HepG2 (cell line): ENCODE measurements around the gene PLCG1. TPM values are rescaled to one million over a fixed set of nuclear protein-coding genes. Genes with fewer than 3 reads are reported as not detected.

Experiments
- BRD4 ChIP-seq: sonication (generic); formaldehyde crosslinking; IDR thresholded peaks from 2 replicates; pipeline ENCODE4 v1.4.0; 2020; ENCODE audit warnings: missing genetic modification reagents
- CREM ChIP-seq, 2 experiments: sonication (generic) in 1 of 2; formaldehyde crosslinking in 1 of 2; IDR thresholded peaks; 2 replicates each; pipeline versions ENCODE4 v1.4.0 to v1.6.1; 2016 to 2020; ENCODE audit warnings: antibody characterized with exemption in 1 of 2, mild to moderate bottlenecking in 1 of 2, missing genetic modification reagents in 1 of 2
- DNMT1 ChIP-seq: sonication (generic); formaldehyde crosslinking; IDR thresholded peaks from 2 replicates; pipeline ENCODE4 v1.5.1; 2020; ENCODE audit warnings: mild to moderate bottlenecking, missing genetic modification reagents
- EED ChIP-seq: sonication (generic); formaldehyde crosslinking; IDR thresholded peaks from 2 replicates; pipeline ENCODE4 v1.5.0; 2020; ENCODE audit warnings: mild to moderate bottlenecking, missing genetic modification reagents
- ELF3 ChIP-seq: IDR thresholded peaks from 2 replicates; pipeline ENCODE4 v1.6.1; 2016; ENCODE audit warnings: missing genetic modification reagents, missing compliant biosample characterization
- ETV6 ChIP-seq: sonication (generic); formaldehyde crosslinking; conservative IDR thresholded peaks from 2 replicates; pipeline ENCODE4 v1.4.0; 2020; ENCODE audit warnings: missing genetic modification reagents
- IKZF1 ChIP-seq: fragments of 450-650 bp; IDR thresholded peaks from 2 replicates; pipeline ENCODE4 v1.7.1; 2016
- KDM5A ChIP-seq: fragments of 200-600 bp; sonication (generic); IDR thresholded peaks from 2 replicates; pipeline ENCODE4 v1.7.0; 2018; ENCODE audit warnings: antibody characterized with exemption, mild to moderate bottlenecking, low read length, borderline replicate concordance
- KDM6A ChIP-seq: IDR thresholded peaks from 2 replicates; pipeline ENCODE4 v1.6.1; 2016; ENCODE audit warnings: low read depth
- MEF2D ChIP-seq: sonication (generic); formaldehyde crosslinking; IDR thresholded peaks from 2 replicates; pipeline ENCODE4 v1.5.1; 2020; ENCODE audit warnings: mild to moderate bottlenecking, missing genetic modification reagents
- MIER2 ChIP-seq: IDR thresholded peaks from 2 replicates; pipeline ENCODE4 v1.6.1; 2016; ENCODE audit warnings: missing biosample characterization, missing genetic modification reagents
- RBM39 ChIP-seq: fragments of 200-400 bp; formaldehyde crosslinking; IDR thresholded peaks from one replicate; pipeline ENCODE4 v1.6.1; 2018; ENCODE audit warnings: antibody characterized with exemption, mild to moderate bottlenecking, low read depth, low read length; ENCODE audit not compliant: poor library complexity, severe bottlenecking
- TBX2 ChIP-seq: sonication (generic); formaldehyde crosslinking; IDR thresholded peaks from 2 replicates; pipeline ENCODE4 v1.5.0; 2020; ENCODE audit warnings: missing genetic modification reagents, mild to moderate bottlenecking, borderline replicate concordance
- ZFP37 ChIP-seq: sonication (generic); formaldehyde crosslinking; IDR thresholded peaks from 2 replicates; pipeline ENCODE4 v1.4.0; 2020; ENCODE audit warnings: missing genetic modification reagents, borderline replicate concordance
- ZNF335 ChIP-seq: sonication (generic); formaldehyde crosslinking; IDR thresholded peaks from 2 replicates; pipeline ENCODE4 v1.4.0; 2020; ENCODE audit warnings: missing genetic modification reagents
- ZNF552 ChIP-seq: sonication (generic); formaldehyde crosslinking; IDR thresholded peaks from 2 replicates; pipeline ENCODE4 v1.9.0; 2022; ENCODE audit warnings: missing genetic modification reagents, mild to moderate bottlenecking, borderline replicate concordance
- polyA plus RNA-seq, 8 experiments: library from polyadenylated mRNA; depleted of rRNA in 3 of 8; stranded (reverse) in 7 of 8; unstranded in 1 of 8; fragments of >200 nt; fragmentation: Illumina TruSeq in 4 of 8; extraction: Trizol in 4 of 8; gene quantifications; 2 replicates each; pipeline versions ENCODE4 v1.2.1 to v1.2.3, GENCODE V29; 2011 to 2016; ENCODE audit warnings: low read depth in 4 of 8, missing spikeins in 1 of 8, mixed read lengths in 1 of 8; ENCODE audit not compliant: insufficient read depth in 1 of 8
- total RNA-seq, 5 experiments: library from RNA; depleted of rRNA; stranded (reverse); fragments of >200 nt; fragmentation: Illumina TruSeq; extraction: Trizol; gene quantifications; 2 replicates each; pipeline ENCODE4 v1.2.3, GENCODE V29; 2016; ENCODE audit warnings: low read depth in 1 of 5
- TF ChIP-seq, protein P1 (sequence below): sonication (generic); formaldehyde crosslinking; IDR thresholded peaks from 2 replicates; pipeline ENCODE4 v1.5.1; 2020; ENCODE audit warnings: missing genetic modification reagents, mild to moderate bottlenecking, borderline replicate concordance
- TF ChIP-seq, protein P2 (sequence below): sonication (generic); formaldehyde crosslinking; IDR thresholded peaks from 2 replicates; pipeline ENCODE4 v1.4.0; 2020; ENCODE audit warnings: mild to moderate bottlenecking, missing genetic modification reagents
- TF ChIP-seq, protein P3 (sequence below): sonication (generic); formaldehyde crosslinking; IDR thresholded peaks from 2 replicates; pipeline ENCODE4 v1.5.0; 2020; ENCODE audit warnings: mild to moderate bottlenecking, missing genetic modification reagents
- TF ChIP-seq, protein P4 (sequence below), 2 experiments: sonication (generic) in 1 of 2; formaldehyde crosslinking in 1 of 2; IDR thresholded peaks; 2 replicates each; pipeline versions ENCODE4 v1.5.1 to v1.6.1; 2011 to 2020; ENCODE audit warnings: borderline replicate concordance in 1 of 2, low read depth in 1 of 2, low read length in 1 of 2, mild to moderate bottlenecking in 1 of 2, missing genetic modification reagents in 1 of 2, moderate library complexity in 1 of 2

PLCG1 gene
- total and polyA plus RNA-seq, 2 of the 13 experiments (the other 11 are each of a cell fraction or from before 2014, with no cell fraction given): 85.3 to 158 TPM

DNA sequence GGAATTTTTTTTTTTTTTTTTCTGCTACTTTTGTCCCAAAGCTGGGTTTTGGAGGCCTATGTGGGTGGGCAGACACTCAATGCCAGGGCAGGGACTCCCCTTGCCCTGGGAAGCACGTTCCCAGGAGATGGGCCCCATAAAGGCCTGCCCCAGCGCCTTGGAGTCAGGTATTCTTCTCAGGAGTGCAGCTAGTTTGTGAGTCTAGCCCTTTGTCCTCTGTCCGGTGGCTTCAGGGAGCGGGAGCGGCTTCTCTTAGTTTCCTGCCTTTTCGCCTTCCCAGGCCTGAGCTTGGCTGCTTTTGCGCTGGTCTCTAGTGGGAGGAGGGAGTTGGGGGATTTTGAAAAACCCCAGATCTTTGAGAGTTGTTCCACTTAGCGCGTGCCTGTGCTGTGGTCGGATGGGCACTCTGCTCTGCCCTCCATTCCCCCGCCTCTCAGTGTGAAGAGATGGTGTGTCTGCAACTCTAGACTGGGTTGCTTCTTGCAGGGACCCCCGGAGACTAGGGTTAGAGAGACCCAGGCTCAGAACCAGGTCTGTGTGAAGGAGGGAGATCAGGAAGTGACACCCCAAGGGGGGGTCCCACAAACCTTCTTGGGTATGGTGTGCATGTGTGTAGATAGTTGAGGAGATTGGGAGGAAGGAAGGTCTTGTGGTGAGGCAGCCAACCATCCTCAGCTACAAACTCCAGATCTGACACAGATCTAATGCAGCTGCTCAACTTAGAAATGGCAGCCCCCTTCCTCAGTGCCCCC lies 1.3 kb downstream of the PLCG1 start (continued):
- TF ChIP-seq, protein P1, sequence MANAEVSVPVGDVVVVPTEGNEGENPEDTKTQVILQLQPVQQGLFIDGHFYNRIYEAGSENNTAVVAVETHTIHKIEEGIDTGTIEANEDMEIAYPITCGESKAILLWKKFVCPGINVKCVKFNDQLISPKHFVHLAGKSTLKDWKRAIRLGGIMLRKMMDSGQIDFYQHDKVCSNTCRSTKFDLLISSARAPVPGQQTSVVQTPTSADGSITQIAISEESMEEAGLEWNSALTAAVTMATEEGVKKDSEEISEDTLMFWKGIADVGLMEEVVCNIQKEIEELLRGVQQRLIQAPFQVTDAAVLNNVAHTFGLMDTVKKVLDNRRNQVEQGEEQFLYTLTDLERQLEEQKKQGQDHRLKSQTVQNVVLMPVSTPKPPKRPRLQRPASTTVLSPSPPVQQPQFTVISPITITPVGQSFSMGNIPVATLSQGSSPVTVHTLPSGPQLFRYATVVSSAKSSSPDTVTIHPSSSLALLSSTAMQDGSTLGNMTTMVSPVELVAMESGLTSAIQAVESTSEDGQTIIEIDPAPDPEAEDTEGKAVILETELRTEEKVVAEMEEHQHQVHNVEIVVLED (CRISPR knock-in tag): no peak
- TF ChIP-seq DNMT1 (CRISPR knock-in tag) (no peak), IKZF1 (no peak), ZFP37 (CRISPR knock-in tag) (no peak), TBX2 (CRISPR knock-in tag) (no peak), BRD4 (peak; percentile 32; the same call in 1 of the 2 replicates), MIER2 (CRISPR knock-in tag) (no peak), CREM (IDR thresholded peaks at IDR 0.05) (no peak), CREM (CRISPR knock-in tag; IDR thresholded peaks at IDR 0.05) (no peak), ZNF552 (no peak), MEF2D (CRISPR knock-in tag) (no peak), ETV6 (CRISPR knock-in tag) (no peak), ZNF335 (no peak), ELF3 (CRISPR knock-in tag) (no peak), KDM6A (CRISPR knock-in tag) (no peak), RBM39 (no peak), EED (CRISPR knock-in tag) (no peak), KDM5A (no peak)
- TF ChIP-seq, protein P2, sequence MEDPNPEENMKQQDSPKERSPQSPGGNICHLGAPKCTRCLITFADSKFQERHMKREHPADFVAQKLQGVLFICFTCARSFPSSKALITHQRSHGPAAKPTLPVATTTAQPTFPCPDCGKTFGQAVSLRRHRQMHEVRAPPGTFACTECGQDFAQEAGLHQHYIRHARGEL: no peak
- TF ChIP-seq, protein P3, sequence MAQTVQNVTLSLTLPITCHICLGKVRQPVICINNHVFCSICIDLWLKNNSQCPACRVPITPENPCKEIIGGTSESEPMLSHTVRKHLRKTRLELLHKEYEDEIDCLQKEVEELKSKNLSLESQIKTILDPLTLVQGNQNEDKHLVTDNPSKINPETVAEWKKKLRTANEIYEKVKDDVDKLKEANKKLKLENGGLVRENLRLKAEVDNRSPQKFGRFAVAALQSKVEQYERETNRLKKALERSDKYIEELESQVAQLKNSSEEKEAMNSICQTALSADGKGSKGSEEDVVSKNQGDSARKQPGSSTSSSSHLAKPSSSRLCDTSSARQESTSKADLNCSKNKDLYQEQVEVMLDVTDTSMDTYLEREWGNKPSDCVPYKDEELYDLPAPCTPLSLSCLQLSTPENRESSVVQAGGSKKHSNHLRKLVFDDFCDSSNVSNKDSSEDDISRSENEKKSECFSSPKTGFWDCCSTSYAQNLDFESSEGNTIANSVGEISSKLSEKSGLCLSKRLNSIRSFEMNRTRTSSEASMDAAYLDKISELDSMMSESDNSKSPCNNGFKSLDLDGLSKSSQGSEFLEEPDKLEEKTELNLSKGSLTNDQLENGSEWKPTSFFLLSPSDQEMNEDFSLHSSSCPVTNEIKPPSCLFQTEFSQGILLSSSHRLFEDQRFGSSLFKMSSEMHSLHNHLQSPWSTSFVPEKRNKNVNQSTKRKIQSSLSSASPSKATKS (CRISPR knock-in tag): no peak
- TF ChIP-seq, protein P4, sequence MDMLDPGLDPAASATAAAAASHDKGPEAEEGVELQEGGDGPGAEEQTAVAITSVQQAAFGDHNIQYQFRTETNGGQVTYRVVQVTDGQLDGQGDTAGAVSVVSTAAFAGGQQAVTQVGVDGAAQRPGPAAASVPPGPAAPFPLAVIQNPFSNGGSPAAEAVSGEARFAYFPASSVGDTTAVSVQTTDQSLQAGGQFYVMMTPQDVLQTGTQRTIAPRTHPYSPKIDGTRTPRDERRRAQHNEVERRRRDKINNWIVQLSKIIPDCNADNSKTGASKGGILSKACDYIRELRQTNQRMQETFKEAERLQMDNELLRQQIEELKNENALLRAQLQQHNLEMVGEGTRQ (IDR thresholded peaks at IDR 0.05; ENCODE audit: low read depth, low read length): no peak
- TF ChIP-seq, protein P4 (CRISPR knock-in tag; IDR thresholded peaks at IDR 0.05; ENCODE audit: borderline replicate concordance): no peak
